H1 (cell line): ENCODE data around the gene SLC2A14.
"Not testable (repeated sequence)": the region's sequence is repeated elsewhere in the genome, so short reads cannot be mapped to it uniquely, and the experiment has no call there.

Experiments used
- BRCA1 ChIP-seq: IDR thresholded peaks from 2 replicates; pipeline ENCODE4 v1.6.1; 2012; ENCODE audit warnings: low read depth, low read length, improper control_type of control experiment
- CHD2 ChIP-seq: IDR thresholded peaks from 2 replicates; pipeline ENCODE4 v1.6.1; 2012; ENCODE audit warnings: low read length, improper control_type of control experiment
- EZH2 ChIP-seq: fragments of 200-600 bp; sonication (generic); IDR thresholded peaks from 2 replicates; pipeline ENCODE4 v1.7.1; 2012; ENCODE audit warnings: low read depth, mild to moderate bottlenecking, moderate library complexity, low read length, inconsistent platforms; ENCODE audit not compliant: severe bottlenecking
- RXRA ChIP-seq: IDR thresholded peaks from 2 replicates; pipeline ENCODE4 v1.6.1; 2011; ENCODE audit warnings: low read depth, mild to moderate bottlenecking, low read length, moderate library complexity; ENCODE audit not compliant: insufficient read depth
- SIN3A ChIP-seq, 2 experiments: IDR thresholded peaks in 1 of 2; conservative IDR thresholded peaks in 1 of 2; 2 replicates each; pipeline ENCODE4 v1.6.1; 2011 to 2012; ENCODE audit warnings: low read length in 2 of 2, improper control_type of control experiment in 1 of 2, low read depth in 1 of 2, mild to moderate bottlenecking in 1 of 2
- SP2 ChIP-seq: IDR thresholded peaks from 2 replicates; pipeline ENCODE4 v1.6.1; 2012; ENCODE audit warnings: mild to moderate bottlenecking, low read length, inconsistent platforms
- TAF1 ChIP-seq: IDR thresholded peaks from 2 replicates; pipeline ENCODE4 v1.6.1; 2011; ENCODE audit warnings: mild to moderate bottlenecking, low read depth, low read length
- TEAD4 ChIP-seq: IDR thresholded peaks from 2 replicates; pipeline ENCODE4 v1.6.1; 2012; ENCODE audit warnings: low read depth, low read length, inconsistent platforms, mixed read lengths
- YY1 ChIP-seq: IDR thresholded peaks from 2 replicates; pipeline ENCODE4 v1.6.1; 2011; ENCODE audit warnings: low read depth, mild to moderate bottlenecking, low read length
- TF ChIP-seq, protein P1 (sequence below), 3 experiments: IDR thresholded peaks; 1 replicate in 2 of 3; 2 replicates in 1 of 3; pipeline versions ENCODE4 v1.5.1 to v1.6.1; 2011; ENCODE audit warnings: low read length in 3 of 3, mild to moderate bottlenecking in 3 of 3, inconsistent platforms in 2 of 3, low read depth in 1 of 3, moderate library complexity in 1 of 3; ENCODE audit not compliant: insufficient read depth in 1 of 3; ENCODE audit errors: control extremely low read depth in 1 of 3

DNA sequence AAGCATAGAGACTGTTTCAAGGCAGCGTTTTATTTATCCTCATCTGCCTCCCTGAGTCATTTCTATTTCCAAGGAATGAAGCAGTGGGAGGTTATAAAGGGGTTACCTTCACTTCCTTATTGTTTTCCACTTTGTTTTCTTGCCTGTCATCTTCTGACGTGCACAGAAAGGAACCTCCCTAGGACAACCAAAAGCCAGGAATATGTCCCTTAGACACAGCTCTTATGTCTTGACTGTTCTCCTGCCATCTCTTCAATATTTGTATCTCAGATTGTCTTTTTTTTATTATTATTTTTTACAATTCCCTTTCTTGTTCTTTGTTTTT lies 24.7 kb downstream of the SLC2A14 start:
- TF ChIP-seq CHD2; RXRA; TAF1; YY1; BRCA1; EZH2; SP2; SIN3A (conservative IDR thresholded peaks at IDR 0.05 in 1 of 2, IDR thresholded peaks at IDR 0.05 in 1 of 2; ENCODE audit: low read depth in 1 of 2, low read length in 2 of 2); TEAD4: not testable (repeated sequence)
- TF ChIP-seq, protein P1, sequence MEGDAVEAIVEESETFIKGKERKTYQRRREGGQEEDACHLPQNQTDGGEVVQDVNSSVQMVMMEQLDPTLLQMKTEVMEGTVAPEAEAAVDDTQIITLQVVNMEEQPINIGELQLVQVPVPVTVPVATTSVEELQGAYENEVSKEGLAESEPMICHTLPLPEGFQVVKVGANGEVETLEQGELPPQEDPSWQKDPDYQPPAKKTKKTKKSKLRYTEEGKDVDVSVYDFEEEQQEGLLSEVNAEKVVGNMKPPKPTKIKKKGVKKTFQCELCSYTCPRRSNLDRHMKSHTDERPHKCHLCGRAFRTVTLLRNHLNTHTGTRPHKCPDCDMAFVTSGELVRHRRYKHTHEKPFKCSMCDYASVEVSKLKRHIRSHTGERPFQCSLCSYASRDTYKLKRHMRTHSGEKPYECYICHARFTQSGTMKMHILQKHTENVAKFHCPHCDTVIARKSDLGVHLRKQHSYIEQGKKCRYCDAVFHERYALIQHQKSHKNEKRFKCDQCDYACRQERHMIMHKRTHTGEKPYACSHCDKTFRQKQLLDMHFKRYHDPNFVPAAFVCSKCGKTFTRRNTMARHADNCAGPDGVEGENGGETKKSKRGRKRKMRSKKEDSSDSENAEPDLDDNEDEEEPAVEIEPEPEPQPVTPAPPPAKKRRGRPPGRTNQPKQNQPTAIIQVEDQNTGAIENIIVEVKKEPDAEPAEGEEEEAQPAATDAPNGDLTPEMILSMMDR (IDR thresholded peaks at IDR 0.05; ENCODE audit: control extremely low read depth in 1 of 3, insufficient read depth in 1 of 3, low read depth in 1 of 3, low read length in 3 of 3): not testable (repeated sequence)
